IMR-90 (cell line): ENCODE results near the gene ACVR1B. TPM values are rescaled to one million over a fixed set of nuclear protein-coding genes. Genes with fewer than 3 reads are reported as not detected.

Experiments
- ATAC-seq: fragments of 200-7000 bp; cut with Tn5 transposase; 2 replicates; pipeline ENCODE4 v1.9.1; 2020; ENCODE audit warnings: low read depth, mild to moderate bottlenecking, moderate library complexity
- BruUV-seq: library from RNA; stranded (reverse); fragments of 400-500 nt; replicated peaks from 2 replicates; lab custom pipeline; 2021; lab: Mats Ljungman, UMichigan
- CTCF ChIA-PET: fragments of 300-600 bp; formaldehyde crosslinking; extraction: SDS; loops from one replicate; lab custom pipeline; 2021; ENCODE audit warnings: antibody characterized with exemption; lab: Yijun Ruan, JAX
- POLR2A ChIA-PET: fragments of 300-600 bp; sonication (Branson Sonifier 250); formaldehyde crosslinking; loops from one replicate; lab custom pipeline; 2022; ENCODE audit warnings: antibody characterized with exemption; ENCODE audit not compliant: unreplicated experiment; lab: Charles Lee
- DNase-seq: peaks from one replicate; pipeline ENCODE4 v3.0.0; 2013
- H2AFZ ChIP-seq: replicated peaks from 2 replicates; pipeline ENCODE3; 2013; ENCODE audit warnings: low read length, mild to moderate bottlenecking; ENCODE audit not compliant: poor library complexity
- H2AK5ac ChIP-seq: 2 replicates; pipeline ENCODE4 v1.6.1; 2013; ENCODE audit warnings: low read depth, low read length, inconsistent platforms
- H2AK9ac ChIP-seq: replicated peaks from 2 replicates; pipeline ENCODE3; 2013; ENCODE audit warnings: mild to moderate bottlenecking, low read depth, low read length, moderate library complexity; ENCODE audit not compliant: poor library complexity
- H2BK120ac ChIP-seq: 2 replicates; pipeline ENCODE4 v1.6.1; 2013; ENCODE audit warnings: low read depth, low read length, inconsistent platforms
- H2BK15ac ChIP-seq: 3 replicates; pipeline ENCODE4 v1.6.1; 2013; ENCODE audit warnings: low read depth, low read length, inconsistent platforms
- H2BK20ac ChIP-seq: 2 replicates; pipeline ENCODE4 v1.6.1; 2013; ENCODE audit warnings: low read depth, mild to moderate bottlenecking, inconsistent platforms, low read length, moderate library complexity
- H2BK5ac ChIP-seq: 2 replicates; pipeline ENCODE4 v1.6.1; 2013; ENCODE audit warnings: mild to moderate bottlenecking, low read depth, low read length, inconsistent platforms; ENCODE audit not compliant: poor library complexity, severe bottlenecking
- H3K14ac ChIP-seq: replicated peaks from 2 replicates; pipeline ENCODE4 v1.6.1; 2013; ENCODE audit warnings: low read depth, low read length, inconsistent platforms
- H3K18ac ChIP-seq: 2 replicates; pipeline ENCODE4 v1.6.1; 2013; ENCODE audit warnings: low read depth, low read length, control low read depth
- H3K23ac ChIP-seq: 2 replicates; pipeline ENCODE4 v1.6.1; 2013; ENCODE audit warnings: low read depth, low read length, inconsistent platforms
- H3K27ac ChIP-seq: 2 replicates; pipeline ENCODE4 v1.5.1; 2013; ENCODE audit warnings: mild to moderate bottlenecking, control low read depth, low read length; ENCODE audit not compliant: insufficient read depth
- H3K27me3 ChIP-seq: 2 replicates; pipeline ENCODE4 v1.6.1; 2013; ENCODE audit warnings: low read length; ENCODE audit not compliant: control insufficient read depth, insufficient read depth
- H3K36me3 ChIP-seq: 2 replicates; pipeline ENCODE4 v1.6.1; 2013; ENCODE audit warnings: low read length, mixed read lengths; ENCODE audit not compliant: control insufficient read depth, insufficient read depth
- H3K4ac ChIP-seq: 2 replicates; pipeline ENCODE4 v1.6.1; 2013; ENCODE audit warnings: low read depth, low read length, inconsistent platforms
- H3K4me1 ChIP-seq: 2 replicates; pipeline ENCODE4 v1.6.1; 2013; ENCODE audit warnings: low read length, mixed read lengths; ENCODE audit not compliant: control insufficient read depth, insufficient read depth
- H3K4me2 ChIP-seq: 2 replicates; pipeline ENCODE4 v1.6.1; 2013; ENCODE audit warnings: low read depth, mild to moderate bottlenecking, control low read depth, low read length, moderate library complexity
- H3K4me3 ChIP-seq: 2 replicates; pipeline ENCODE4 v1.5.1; 2013; ENCODE audit warnings: low read depth, mild to moderate bottlenecking, control low read depth, low read length, moderate library complexity; ENCODE audit not compliant: insufficient read depth
- H3K56ac ChIP-seq: 2 replicates; pipeline ENCODE4 v1.6.1; 2013; ENCODE audit warnings: low read length, inconsistent platforms; ENCODE audit not compliant: insufficient read depth; ENCODE audit errors: extremely low read depth
- H3K79me1 ChIP-seq, 2 experiments: 2 replicates each; pipeline ENCODE4 v1.6.1; 2013; ENCODE audit warnings: low read length in 2 of 2, inconsistent platforms in 1 of 2, low read depth in 1 of 2
- H3K9ac ChIP-seq: 2 replicates; pipeline ENCODE4 v1.6.1; 2013; ENCODE audit warnings: low read depth, low read length, control low read depth
- H3K9me1 ChIP-seq: 2 replicates; pipeline ENCODE4 v1.6.1; 2013; ENCODE audit warnings: low read length, inconsistent platforms; ENCODE audit not compliant: insufficient read depth
- H3K9me3 ChIP-seq: 2 replicates; pipeline ENCODE4 v1.6.1; 2013; ENCODE audit warnings: low read length; ENCODE audit not compliant: control insufficient read depth, insufficient read depth
- H4K20me1 ChIP-seq: 2 replicates; pipeline ENCODE4 v1.6.1; 2013; ENCODE audit warnings: low read length, inconsistent platforms; ENCODE audit not compliant: insufficient read depth
- H4K5ac ChIP-seq: 2 replicates; pipeline ENCODE4 v1.6.1; 2013; ENCODE audit warnings: mild to moderate bottlenecking, low read depth, low read length, control low read depth
- H4K8ac ChIP-seq, 2 experiments: 2 replicates each; pipeline ENCODE4 v1.6.1; 2013; ENCODE audit warnings: low read depth in 2 of 2, low read length in 2 of 2, control low read depth in 1 of 2, inconsistent platforms in 1 of 2
- H4K91ac ChIP-seq: 2 replicates; pipeline ENCODE4 v1.6.1; 2013; ENCODE audit warnings: low read depth, low read length, inconsistent platforms; ENCODE audit not compliant: insufficient read depth
- BHLHE40 ChIP-seq: fragments of 150-350 bp; IDR thresholded peaks from 2 replicates; pipeline ENCODE4 v1.6.1; 2016; ENCODE audit warnings: mild to moderate bottlenecking, low read depth, low read length
- CHD1 ChIP-seq: IDR thresholded peaks from 2 replicates; pipeline ENCODE4 v1.6.1; 2012; ENCODE audit warnings: low read depth, low read length, improper control_type of control experiment
- CTCF ChIP-seq: conservative IDR thresholded peaks from 2 replicates; pipeline ENCODE4 v1.5.1; 2012; ENCODE audit warnings: mild to moderate bottlenecking, low read depth, low read length, improper control_type of control experiment
- FOS ChIP-seq: fragments of 150-350 bp; IDR thresholded peaks from 2 replicates; pipeline ENCODE4 v1.6.1; 2016; ENCODE audit warnings: low read depth, low read length
- MAFK ChIP-seq: IDR thresholded peaks from 2 replicates; pipeline ENCODE4 v1.6.1; 2012; ENCODE audit warnings: low read depth, low read length, improper control_type of control experiment
- MAZ ChIP-seq: IDR thresholded peaks from 2 replicates; pipeline ENCODE4 v1.6.1; 2012; ENCODE audit warnings: low read depth, mild to moderate bottlenecking, low read length, improper control_type of control experiment, moderate library complexity, borderline replicate concordance
- NFE2L2 ChIP-seq: fragments of 150-350 bp; IDR thresholded peaks from 2 replicates; pipeline ENCODE4 v1.6.1; 2016; ENCODE audit warnings: low read depth, mild to moderate bottlenecking, low read length
- RCOR1 ChIP-seq: IDR thresholded peaks from 2 replicates; pipeline ENCODE4 v1.6.1; 2012; ENCODE audit warnings: mild to moderate bottlenecking, low read length, improper control_type of control experiment; ENCODE audit not compliant: insufficient replicate concordance
- SMC3 ChIP-seq: fragments of 150-350 bp; IDR thresholded peaks from 2 replicates; pipeline ENCODE4 v1.6.1; 2016; ENCODE audit warnings: low read depth, mild to moderate bottlenecking, antibody characterized with exemption, low read length, moderate library complexity
- WGBS, 2 experiments: methylation state at CpG; one replicate each; pipeline versions ENCODE4 v1.1.5 to v1.1.7; 2013; ENCODE audit warnings: missing lambda C conversion rate in 2 of 2; ENCODE audit not compliant: insufficient read length in 1 of 2; ENCODE audit errors: extremely low coverage in 2 of 2; 5-methylcytosine and 5-hydroxymethylcytosine counted together
- dilution Hi-C: fragments of 300-500 bp; cut with HindIII; formaldehyde crosslinking; loops from one replicate; pipeline ENCODE4 v1.14.3; 2018; ENCODE audit warnings: low sequenced_read_pairs; ENCODE audit not compliant: unreplicated experiment
- in situ Hi-C: fragments of 300-500 bp; cut with MboI; formaldehyde crosslinking; loops from 3 replicates; pipeline ENCODE4 v1.14.3; 2019; ENCODE audit warnings: low sequenced_read_pairs, inconsistent platforms, mixed read lengths
- intact Hi-C: fragments of 100-400 bp; cut with micrococcal nuclease; formaldehyde crosslinking; loops from 2 replicates; pipeline ENCODE4 v1.10.0; 2022
- polyA plus RNA-seq, 3 experiments: library from polyadenylated mRNA; depleted of rRNA; stranded (reverse); fragments of >200 nt; gene quantifications; 2 replicates each; pipeline ENCODE4 v1.2.3, GENCODE V29; 2012; ENCODE audit warnings: low replicate concordance in 1 of 3
- total RNA-seq: library from RNA; depleted of rRNA; stranded (reverse); fragments of >200 nt; gene quantifications from 2 replicates; pipeline ENCODE4 v1.2.3, GENCODE V29; 2012

The ACVR1B gene
- total and polyA plus RNA-seq, 2 of the 4 experiments (the other 2 are of a cell fraction): 5.7 to 13.6 TPM

- peak overlapping the region; percentile 90; the same call in 1 of the 2 replicates for H3K23ac ChIP-seq
- BruUV-seq: no TSS peak
- H2BK20ac ChIP-seq: no peak overlapping the region
- peak overlapping the region; percentile 17; the same call in 1 of the 3 replicates for H2BK15ac ChIP-seq
- peak overlapping the region; percentile 84 for H2AK5ac ChIP-seq
- peak overlapping the region; percentile 78 for H3K27ac ChIP-seq
- no peaks in the 10 kb centered on the region for H3K27me3 ChIP-seq
- H3K9me3 ChIP-seq: no peaks in the 10 kb centered on the region
- H3K18ac ChIP-seq: peak overlapping the region; percentile 17; the same call in 1 of the 2 replicates
- no peak overlapping the region for H4K91ac ChIP-seq
- CTCF ChIA-PET: interaction anchor here (1.4 to 7.8 kb wide), 3 partner anchors 12 to 14 kb away, joined by 4 to 128 read pairs (median 17); no protein-coding TSS in a partner anchor
- intact Hi-C loops (no loop called here), in situ Hi-C loops (no loop called here), dilution Hi-C loops (no loop called here)
- POLR2A ChIA-PET: interaction anchor here (1.0 kb wide), 1 partner anchor 22 kb away, joined by 3 read pairs; no protein-coding TSS in a partner anchor
- 0 out of 2 replicates have a peak overlapping the region, but pooled peaks have one; percentile 3 for H3K56ac ChIP-seq
- H3K4me3 ChIP-seq: no peak overlapping the region
- H3K9ac ChIP-seq: peak overlapping the region; percentile 47; the same call in 1 of the 2 replicates
- no CpG with 5 or more reads among the region's 10 CpGs for WGBS, 2 experiments
- peaks cover 25% of the 10 kb centered on the region; the same call in 1 of the 2 replicates for H3K36me3 ChIP-seq
- ATAC-seq: no peak
- H3K4me1 ChIP-seq: peaks cover 18% of the 10 kb centered on the region
- peak overlapping the region; percentile 47; the same call in 1 of the 2 replicates for H4K5ac ChIP-seq
- H2BK120ac ChIP-seq: peak overlapping the region; percentile 76
- no peak for DNase-seq
- no peak for TF ChIP-seq RCOR1
- TF ChIP-seq BHLHE40: no peak
- no peak for TF ChIP-seq CHD1
- TF ChIP-seq SMC3: no peak
- no peak; the same call in 1 of the 2 replicates for TF ChIP-seq MAZ
- no peak for TF ChIP-seq MAFK
- TF ChIP-seq CTCF: no peak
- TF ChIP-seq NFE2L2: no peak
- no peak for TF ChIP-seq FOS
- peak overlapping the region; percentile 61 for H2AFZ ChIP-seq
- peak overlapping the region in 1 of 2 experiments; percentile 76; a peak in 2 of 4 replicates for H4K8ac ChIP-seq
- H3K4me2 ChIP-seq: peak overlapping the region; percentile 1; the same call in 1 of the 2 replicates
- H4K20me1 ChIP-seq: no peaks in the 10 kb centered on the region; the same call in 1 of the 2 replicates
- peaks cover 21% of the 10 kb centered on the region for H3K9me1 ChIP-seq
- peak overlapping the region; percentile 11 for H2AK9ac ChIP-seq
- no peak overlapping the region for H2BK5ac ChIP-seq
- no peak overlapping the region; the same call in 1 of the 2 replicates for H3K14ac ChIP-seq
- peak overlapping the region; percentile 97 for H3K4ac ChIP-seq
- peaks cover 3 to 36% of the 10 kb centered on the region in 2 experiments; a peak in 3 of 4 replicates for H3K79me1 ChIP-seq
Measured at GRCh38 chr12:52009081-52009751, 57.7 kb downstream of the ACVR1B start.
